Inflammatory macrophage treated with lipopolysaccharide for 1 hour (primary cell): ENCODE measurements around the gene SORL1.

Experiments used
- DNase-seq, 2 donors: peaks; one replicate each; pipeline ENCODE4 v3.0.0-alpha.2; 2020 to 2022

The SORL1 gene

DNA sequence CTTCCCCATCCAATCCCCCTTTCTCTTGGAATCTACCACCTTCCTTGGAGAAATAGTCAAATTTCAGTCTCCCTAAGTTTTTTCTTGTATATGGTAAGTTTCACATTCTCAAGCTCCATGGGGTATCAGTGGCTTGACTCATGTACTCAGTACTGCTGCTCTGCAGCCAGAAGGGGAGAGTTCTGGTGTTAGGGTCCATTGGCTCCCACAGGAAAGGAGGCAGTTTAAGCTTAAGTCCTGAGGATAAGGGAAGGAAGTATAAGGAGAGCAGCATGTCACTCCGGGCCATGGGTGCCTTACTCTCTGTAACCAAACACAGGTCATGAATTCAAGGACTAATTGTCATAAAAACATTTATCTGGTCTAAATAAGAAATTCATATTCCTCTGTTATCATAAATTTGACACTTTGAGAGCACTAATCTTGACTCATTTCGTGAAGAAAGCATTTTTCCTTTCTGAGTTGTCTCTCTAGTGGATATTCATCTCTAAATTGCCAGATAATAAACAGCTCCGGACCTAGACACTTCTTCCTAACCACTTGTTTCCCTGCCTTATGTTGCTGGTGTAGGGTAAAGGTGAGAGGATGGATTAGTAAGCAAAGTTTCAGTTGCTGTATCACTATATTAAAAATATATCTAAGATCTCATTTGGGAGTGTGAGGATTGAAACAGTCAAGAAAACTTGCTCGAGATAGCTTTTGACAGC, 20.1 kb upstream of the SORL1 start:
- DNase-seq: no peak

DNA sequence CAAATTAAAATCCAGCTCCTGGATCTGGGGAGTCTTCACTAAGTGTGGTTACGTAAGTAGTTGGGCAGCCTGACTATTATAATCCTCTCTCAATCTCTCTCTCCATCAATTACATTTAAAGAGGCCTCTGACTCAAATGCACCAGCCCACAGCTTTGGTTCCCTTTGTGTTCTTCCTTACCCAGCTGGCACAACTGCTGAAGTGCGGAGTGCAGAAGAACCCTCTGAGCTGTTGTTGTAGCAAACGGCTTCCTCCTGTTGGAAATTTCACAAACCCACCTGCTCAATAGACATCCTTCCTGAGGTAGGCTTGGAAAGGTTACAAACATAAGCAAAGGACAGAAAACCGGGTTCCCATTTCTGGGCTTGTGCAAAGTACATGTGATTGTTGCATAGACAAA, 17.0 kb upstream of the SORL1 start:
- no peak for DNase-seq

DNA sequence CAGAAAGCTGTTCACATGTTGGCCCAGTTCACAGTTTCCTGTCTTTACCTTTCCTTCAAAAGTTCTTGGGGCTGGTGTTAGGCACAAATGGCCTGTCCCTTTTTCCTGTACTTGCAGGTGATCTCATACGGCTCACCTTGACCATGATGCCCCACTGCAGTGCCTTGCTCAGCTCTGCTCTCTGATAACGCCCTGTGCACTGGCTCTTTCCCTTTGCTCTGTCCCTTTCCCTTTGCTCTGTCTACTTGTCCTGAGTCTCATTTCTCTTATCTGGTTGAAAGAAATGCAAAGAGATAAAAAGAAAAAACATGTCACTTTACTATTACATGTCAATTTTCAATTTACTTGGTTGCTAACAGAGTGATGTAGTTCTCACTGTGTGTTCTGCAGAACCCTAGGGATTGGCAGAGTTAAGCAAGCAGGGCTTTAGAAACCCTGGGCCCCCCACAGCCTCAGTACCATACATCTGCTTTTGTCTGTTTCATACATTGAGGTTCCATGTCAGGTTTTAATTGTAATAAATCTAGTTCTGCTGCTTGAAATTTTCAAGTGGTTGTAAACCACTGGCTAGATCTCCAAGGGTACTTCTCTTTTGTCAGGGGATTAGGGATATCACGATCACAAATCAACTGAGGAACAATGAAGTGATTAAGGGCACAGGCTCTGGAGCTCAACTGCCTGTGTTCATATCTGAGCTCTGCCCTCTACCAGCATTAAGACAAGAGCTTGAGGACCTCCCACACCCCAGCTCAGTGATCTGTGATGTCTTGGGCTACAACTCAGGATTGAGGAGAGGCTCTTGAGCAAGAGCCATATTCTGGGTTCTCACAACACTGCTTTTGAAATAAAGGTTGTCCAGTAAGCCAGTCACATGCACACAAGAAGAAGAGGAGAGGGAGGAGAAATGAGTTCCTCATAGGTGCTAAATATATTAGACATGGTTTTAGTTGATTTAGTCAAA, 16.3 kb upstream of the SORL1 start:
- DNase-seq: peak in 1 of 2 donors; percentile 46

DNA sequence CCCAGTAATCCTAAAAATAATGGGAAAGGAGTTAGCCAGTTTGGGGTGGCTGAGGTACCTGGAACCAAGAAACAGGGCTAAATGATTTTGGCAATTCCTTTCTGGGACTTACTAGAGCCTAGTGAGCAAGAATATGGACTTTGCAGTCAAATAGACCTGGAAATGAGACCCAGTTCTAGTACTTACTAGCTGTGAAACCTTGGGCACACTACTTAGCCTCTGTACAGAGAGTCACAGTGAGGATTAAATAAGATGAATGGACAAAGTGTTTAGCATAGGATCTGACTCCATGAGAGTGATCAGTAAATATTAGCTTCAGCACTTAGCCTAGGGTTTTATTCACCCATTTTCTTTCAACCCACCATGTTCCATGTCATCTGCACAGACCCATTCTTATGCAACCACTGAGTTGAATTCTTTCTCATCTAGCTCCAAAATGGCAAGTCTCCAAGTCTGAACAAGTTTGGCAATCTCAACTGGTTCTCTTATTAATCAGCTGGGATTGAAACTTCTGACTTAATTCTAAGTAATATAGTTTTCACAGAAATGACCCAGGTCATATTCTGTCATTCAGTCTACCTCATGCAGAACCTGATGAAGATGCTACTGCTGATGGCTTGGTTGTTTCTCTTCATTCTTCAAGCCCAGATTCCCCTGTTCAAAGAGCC, 15.0 kb upstream of the SORL1 start:
- peak; percentile 49 to 60 for DNase-seq

DNA sequence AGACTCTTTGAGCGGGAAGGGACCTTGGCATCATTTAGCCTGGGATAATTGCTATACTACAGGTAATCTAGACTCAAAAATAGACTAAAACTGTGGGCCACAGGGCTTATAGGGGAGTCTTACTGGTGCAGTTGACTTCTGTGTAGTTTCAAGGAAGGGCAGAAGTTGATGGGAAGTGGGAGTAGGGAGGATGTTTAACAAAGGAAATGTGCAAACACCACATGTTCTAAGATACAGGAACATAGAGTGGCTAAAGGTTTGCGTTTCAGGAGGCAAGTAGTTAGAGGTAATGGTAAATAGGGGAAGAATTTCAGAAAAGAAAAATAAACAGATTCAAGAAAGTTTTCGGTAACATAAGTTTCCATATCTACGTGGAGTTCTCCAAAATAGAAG, 14.4 kb upstream of the SORL1 start:
- DNase-seq: no peak

DNA sequence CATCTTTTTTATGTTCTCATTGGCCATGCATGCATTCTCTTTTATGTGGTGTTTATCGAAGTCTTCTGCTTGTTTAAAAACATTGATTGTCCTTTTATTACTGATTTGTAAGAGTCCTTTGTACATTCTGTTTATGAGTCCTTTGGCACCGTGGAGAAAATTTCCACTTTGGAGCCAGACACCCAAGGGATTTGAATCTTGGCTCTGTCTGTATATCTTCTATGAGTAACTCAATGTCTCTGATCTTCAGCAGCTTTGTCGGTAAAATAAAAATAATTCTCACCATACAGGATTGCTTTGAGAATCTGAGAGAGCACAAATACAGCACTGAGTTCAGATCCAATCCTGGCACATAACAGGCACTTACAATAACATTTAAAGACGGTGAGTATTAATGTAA, 12.8 kb upstream of the SORL1 start:
- no peak for DNase-seq

- DNase-seq: no peak
Observed at GRCh38 chr11:121439759-121440158, 12.4 kb upstream of the SORL1 start.

DNA sequence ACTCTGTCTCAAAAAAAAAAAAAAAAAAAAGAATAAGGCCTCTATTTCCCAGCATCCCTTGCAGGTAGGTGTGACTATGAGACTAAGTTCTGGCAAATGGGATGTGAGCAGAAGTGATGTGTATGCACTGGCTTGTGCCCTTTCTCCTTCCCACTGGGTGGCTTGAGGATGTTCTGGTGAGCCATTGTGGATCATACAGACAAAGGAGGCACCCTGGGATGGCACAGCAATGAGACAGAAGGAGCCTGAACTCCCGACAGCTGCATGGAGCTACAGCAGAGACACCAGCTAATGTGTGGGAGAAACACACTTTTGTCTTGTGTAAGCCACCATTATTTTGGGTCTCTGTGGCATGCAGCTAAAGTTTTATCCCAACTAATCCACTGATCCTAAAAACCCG, 10.6 kb upstream of the SORL1 start:
- no peak for DNase-seq

GRCh38 chr11:121443688-121444275, 8.3 kb upstream of the SORL1 start:
- no peak for DNase-seq

DNA sequence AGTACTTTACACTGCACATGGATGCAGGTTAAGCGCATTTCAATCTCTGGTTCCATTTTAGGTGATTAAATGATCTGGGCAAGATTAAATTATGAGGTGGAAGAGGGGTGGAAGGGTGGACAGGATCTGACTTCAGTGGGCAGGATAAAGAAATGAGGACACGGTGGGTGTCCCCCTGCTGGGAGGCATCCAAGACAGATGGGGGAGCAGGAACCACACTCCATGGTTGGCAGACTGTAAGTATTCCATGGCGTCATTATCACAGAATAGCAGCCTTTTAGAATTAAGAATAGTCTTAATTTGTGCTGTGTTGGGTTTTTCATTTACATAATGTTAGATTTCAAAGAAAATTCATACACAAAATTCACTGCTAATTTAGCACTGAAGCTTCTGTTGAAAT, 7.6 kb upstream of the SORL1 start:
- DNase-seq: no peak

- DNase-seq: no peak
Observed at GRCh38 chr11:121445071-121445768, 6.9 kb upstream of the SORL1 start.

GRCh38 chr11:121446752-121447156, 5.4 kb upstream of the SORL1 start:
- DNase-seq: no peak

- DNase-seq: no peak
Observed at GRCh38 chr11:121448011-121448410, 4.1 kb upstream of the SORL1 start.

DNA sequence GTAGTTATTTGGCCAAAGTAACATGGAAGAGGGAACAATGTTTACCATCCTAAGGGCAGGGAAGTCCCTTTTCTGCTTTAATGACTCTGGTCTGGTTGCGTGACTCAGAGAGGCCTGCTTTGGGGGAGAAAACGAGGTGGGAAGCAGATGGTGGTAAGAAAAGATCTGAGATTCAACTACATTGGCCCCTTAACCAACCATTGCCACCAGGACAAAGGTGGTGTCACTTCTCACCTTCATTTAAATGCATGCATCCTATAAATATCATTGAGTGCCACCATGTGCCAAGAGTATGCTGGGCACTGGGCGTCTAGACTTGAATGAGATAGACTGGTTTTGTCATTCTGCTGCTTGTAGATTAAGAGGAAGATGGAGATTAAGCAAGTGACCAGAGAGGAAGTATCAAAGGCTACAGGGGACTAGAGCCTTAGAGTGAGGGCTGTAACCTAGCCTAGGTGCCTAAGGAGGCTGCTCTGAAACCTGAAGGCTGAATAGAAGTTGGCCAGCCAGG, 3.6 kb upstream of the SORL1 start:
- peak; percentile 67 to 81 for DNase-seq

DNA sequence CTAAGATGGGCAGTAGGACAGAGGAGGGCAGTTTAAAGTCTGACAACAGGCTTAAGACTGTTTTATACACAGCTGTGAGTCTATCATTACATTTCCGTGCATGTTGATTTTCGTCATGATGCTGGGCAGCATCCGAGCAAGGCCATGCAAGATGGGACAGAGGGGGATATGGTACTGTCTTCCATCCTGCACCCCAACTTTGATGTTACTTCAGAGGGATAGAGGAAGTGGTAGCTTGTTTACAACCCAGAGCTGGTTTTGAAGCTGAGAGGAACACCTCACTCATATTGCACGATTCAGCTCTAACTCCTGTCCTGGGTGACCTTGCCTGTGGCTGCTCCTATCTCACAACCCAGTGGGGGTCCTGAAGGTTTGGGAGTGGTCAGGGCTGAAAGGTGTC, 3.0 kb upstream of the SORL1 start:
- DNase-seq: no peak

- no peak for DNase-seq
Observed at GRCh38 chr11:121449626-121450025, 2.5 kb upstream of the SORL1 start.

DNA sequence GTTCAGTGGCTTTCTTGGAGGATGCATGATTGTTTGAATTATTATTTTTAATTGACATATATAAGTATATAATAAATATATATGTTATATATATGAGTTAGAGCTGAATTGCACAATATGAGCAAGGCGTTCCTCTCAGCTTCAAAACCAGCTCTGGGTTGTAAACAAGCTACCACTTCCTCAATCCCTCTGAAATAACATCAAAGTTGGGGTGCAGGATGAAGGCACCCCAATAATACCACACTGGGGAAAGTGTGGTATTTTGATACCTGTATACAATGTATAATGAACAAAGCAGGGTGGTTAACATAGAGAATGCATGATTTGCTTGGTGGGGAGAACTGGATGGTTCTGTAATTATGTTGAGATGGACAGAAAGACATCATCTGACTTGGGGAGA, 1.7 kb upstream of the SORL1 start:
- no peak for DNase-seq

- no peak for DNase-seq
Observed at GRCh38 chr11:121451178-121451985, 732 bp upstream of the SORL1 start.

DNA sequence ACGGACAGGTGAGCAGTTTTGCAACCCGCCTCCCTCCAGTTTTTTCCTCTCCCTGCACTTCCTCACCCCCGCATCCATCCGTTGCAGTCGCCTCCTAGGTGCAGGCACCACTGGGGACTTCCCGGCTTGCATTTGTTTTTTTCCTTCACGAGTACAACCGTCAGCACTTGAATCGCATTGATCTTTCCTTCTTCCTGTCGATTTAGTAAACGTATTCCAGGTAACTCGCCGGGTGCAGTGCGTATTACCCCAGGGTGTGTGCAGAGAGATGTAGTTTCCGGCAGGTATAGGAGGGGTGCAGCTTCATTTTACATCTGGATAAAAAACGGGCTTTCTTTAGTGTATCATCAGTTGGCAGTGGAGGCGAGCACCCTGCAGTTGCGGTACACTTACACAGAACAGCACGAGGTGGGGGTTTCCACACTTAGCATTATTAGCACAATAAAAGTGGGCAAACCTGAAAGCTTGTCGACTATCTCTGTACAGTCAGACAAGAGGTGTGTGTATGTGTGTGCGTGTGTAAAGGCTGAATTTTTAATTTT, 566 bp downstream of the SORL1 start, which contains the start of gene SORL1-AS1:
SORL1-AS1 (minus strand) TSS at position 359 of the 542 bp plus-strand sequence.
- DNase-seq: no peak

DNA sequence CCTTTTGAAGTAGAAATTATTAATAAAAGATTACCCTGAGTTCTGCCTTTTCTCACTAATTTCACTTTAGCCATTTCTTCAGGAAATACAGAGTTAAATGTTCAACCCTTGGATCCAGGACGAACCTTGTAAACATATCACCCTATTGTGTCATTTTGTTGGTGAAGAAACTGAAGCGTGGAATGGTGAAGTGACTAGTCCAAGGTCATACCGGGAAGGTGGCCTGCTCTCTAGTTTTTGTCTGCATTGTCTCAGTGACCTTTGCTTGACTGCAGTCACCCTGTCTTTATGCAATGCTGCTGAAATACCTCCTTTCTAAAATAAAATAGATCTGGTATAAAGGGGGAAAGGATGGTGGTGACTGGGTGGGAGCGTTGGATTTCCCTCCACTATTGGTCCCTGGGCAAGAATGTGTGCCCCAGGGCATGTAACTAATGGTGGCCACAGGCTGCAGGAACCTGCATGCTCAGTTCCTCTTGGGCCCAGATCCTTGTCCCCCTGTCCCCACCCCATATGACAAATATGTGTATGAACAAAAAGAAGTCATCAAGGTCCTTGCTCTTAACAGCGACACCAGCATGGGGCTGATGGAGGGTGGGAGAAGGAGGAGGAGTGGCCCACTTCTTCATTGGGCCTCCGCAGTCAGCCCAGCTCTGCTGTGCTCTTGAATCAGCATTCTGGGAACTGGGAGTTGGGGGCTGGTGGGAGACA, 1.6 kb downstream of the SORL1 start:
- DNase-seq: no peak
